ENCODE measurements around the gene ERCC6.

Gene ERCC6

GRCh38 chr10:49512121-49512809 lies 26.7 kb downstream of the ERCC6 start:
- peak in 1 of 2 experiments; percentile 35 for DNase-seq (ENCODE audit: low read depth in 1 of 2, low spot score in 1 of 2)
- H3K27ac ChIP-seq (replicated peaks), result no peak overlapping the region
- H3K4me3 ChIP-seq (replicated peaks; ENCODE audit: insufficient read depth, low read length), result no peak overlapping the region
- TF ChIP-seq CTCF (IDR thresholded peaks at IDR 0.05; ENCODE audit: insufficient read depth, low read length) (no peak), SPI1 (IDR thresholded peaks at IDR 0.05; ENCODE audit: borderline replicate concordance, low read depth) (no peak), GABPA (IDR thresholded peaks at IDR 0.05; ENCODE audit: low read depth) (no peak), POLR2AphosphoS5 (IDR thresholded peaks at IDR 0.05; ENCODE audit: low read depth) (no peak)
- TF ChIP-seq, protein P1, sequence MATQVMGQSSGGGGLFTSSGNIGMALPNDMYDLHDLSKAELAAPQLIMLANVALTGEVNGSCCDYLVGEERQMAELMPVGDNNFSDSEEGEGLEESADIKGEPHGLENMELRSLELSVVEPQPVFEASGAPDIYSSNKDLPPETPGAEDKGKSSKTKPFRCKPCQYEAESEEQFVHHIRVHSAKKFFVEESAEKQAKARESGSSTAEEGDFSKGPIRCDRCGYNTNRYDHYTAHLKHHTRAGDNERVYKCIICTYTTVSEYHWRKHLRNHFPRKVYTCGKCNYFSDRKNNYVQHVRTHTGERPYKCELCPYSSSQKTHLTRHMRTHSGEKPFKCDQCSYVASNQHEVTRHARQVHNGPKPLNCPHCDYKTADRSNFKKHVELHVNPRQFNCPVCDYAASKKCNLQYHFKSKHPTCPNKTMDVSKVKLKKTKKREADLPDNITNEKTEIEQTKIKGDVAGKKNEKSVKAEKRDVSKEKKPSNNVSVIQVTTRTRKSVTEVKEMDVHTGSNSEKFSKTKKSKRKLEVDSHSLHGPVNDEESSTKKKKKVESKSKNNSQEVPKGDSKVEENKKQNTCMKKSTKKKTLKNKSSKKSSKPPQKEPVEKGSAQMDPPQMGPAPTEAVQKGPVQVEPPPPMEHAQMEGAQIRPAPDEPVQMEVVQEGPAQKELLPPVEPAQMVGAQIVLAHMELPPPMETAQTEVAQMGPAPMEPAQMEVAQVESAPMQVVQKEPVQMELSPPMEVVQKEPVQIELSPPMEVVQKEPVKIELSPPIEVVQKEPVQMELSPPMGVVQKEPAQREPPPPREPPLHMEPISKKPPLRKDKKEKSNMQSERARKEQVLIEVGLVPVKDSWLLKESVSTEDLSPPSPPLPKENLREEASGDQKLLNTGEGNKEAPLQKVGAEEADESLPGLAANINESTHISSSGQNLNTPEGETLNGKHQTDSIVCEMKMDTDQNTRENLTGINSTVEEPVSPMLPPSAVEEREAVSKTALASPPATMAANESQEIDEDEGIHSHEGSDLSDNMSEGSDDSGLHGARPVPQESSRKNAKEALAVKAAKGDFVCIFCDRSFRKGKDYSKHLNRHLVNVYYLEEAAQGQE (IDR thresholded peaks at IDR 0.05; ENCODE audit: insufficient replicate concordance, low read depth), result no peak
- no peaks in the 10 kb centered on the region for H3K27me3 ChIP-seq (ENCODE audit: insufficient read depth, poor library complexity, severe bottlenecking)

DNA sequence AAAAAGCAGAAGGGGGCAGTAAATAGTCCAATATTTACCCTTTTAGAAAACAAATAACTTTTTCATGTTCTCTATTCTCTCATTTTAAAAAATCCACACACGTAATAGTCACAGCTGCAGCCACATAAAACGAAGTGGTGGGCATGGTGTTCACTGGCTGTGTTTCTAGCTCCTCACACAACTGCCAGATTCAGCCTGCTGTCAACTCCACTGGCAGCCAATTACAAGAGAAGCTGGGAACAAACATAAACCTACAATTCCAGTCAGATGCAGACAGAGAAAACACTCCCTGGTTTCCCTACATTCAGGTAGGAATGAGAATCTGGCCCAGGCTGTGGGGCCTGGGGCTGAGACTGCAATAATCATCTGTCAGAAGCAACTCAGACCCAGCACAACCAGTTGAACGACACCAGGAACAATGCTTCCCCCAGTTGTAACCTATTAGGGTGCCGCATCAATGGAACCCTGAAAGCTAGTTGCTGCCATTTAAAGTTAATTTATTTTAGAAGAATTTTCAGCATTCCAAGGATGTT lies 29.1 kb downstream of the ERCC6 start:
- Histone ChIP-seq H3K27ac (replicated peaks) (no peak overlapping the region), H3K4me3 (replicated peaks; ENCODE audit: insufficient read depth, low read length) (no peak overlapping the region), H3K27me3 (ENCODE audit: insufficient read depth, poor library complexity, severe bottlenecking) (no peaks in the 10 kb centered on the region)
- TF ChIP-seq CTCF (IDR thresholded peaks at IDR 0.05; ENCODE audit: insufficient read depth, low read length) (no peak), POLR2AphosphoS5 (IDR thresholded peaks at IDR 0.05; ENCODE audit: low read depth) (no peak), GABPA (IDR thresholded peaks at IDR 0.05; ENCODE audit: low read depth) (no peak), SPI1 (IDR thresholded peaks at IDR 0.05; ENCODE audit: borderline replicate concordance, low read depth) (no peak)
- TF ChIP-seq, protein P1 (IDR thresholded peaks at IDR 0.05; ENCODE audit: insufficient replicate concordance, low read depth), result no peak
- DNase-seq (ENCODE audit: low read depth in 1 of 2, low spot score in 1 of 2), result no peak

DNA sequence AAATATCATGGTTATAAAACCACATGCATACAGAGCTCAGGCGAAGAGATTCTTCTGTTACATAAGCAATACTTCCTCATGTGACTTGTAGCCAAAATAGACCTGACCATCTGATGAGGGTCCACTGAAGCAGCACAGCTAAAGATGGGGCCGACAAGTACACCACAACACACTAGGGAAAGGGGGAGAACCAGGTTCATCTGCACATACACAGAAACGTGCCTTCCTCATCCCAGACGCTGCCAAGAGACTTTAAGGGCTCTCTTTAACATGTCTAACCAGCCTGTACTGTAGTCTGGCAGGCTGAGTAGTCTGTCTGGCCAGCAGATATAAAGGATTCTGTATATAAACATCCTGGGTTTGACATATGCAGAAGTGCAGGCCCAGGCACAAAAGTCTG lies 30.3 kb downstream of the ERCC6 start:
- TF ChIP-seq GABPA (IDR thresholded peaks at IDR 0.05; ENCODE audit: low read depth), result no peak
- no peak for TF ChIP-seq POLR2AphosphoS5 (IDR thresholded peaks at IDR 0.05; ENCODE audit: low read depth)
- TF ChIP-seq CTCF (IDR thresholded peaks at IDR 0.05; ENCODE audit: insufficient read depth, low read length), result no peak
- TF ChIP-seq, protein P1 (IDR thresholded peaks at IDR 0.05; ENCODE audit: insufficient replicate concordance, low read depth), result no peak
- no peak for TF ChIP-seq SPI1 (IDR thresholded peaks at IDR 0.05; ENCODE audit: borderline replicate concordance, low read depth)

More for the DNA sequence above, 30.3 kb downstream of the ERCC6 start:
- Histone ChIP-seq H3K4me3 (replicated peaks; ENCODE audit: insufficient read depth, low read length) (no peak overlapping the region), H3K27me3 (ENCODE audit: insufficient read depth, poor library complexity, severe bottlenecking) (no peaks in the 10 kb centered on the region), H3K27ac (replicated peaks) (no peak overlapping the region)
- no peak for DNase-seq (ENCODE audit: low read depth in 1 of 2, low spot score in 1 of 2)

Data from HL-60 (cell line).